IMR-90 (cell line): ENCODE results near the gene WDR5. TPM values are rescaled to one million over a fixed set of nuclear protein-coding genes. Genes with fewer than 3 reads are reported as not detected.

Experiments used
- ATAC-seq: fragments of 200-7000 bp; cut with Tn5 transposase; 2 replicates; pipeline ENCODE4 v1.9.1; 2020; ENCODE audit warnings: low read depth, mild to moderate bottlenecking, moderate library complexity
- BruUV-seq: library from RNA; stranded (reverse); fragments of 400-500 nt; replicated peaks from 2 replicates; lab custom pipeline; 2021; lab: Mats Ljungman, UMichigan
- CTCF ChIA-PET: fragments of 300-600 bp; formaldehyde crosslinking; extraction: SDS; loops from one replicate; lab custom pipeline; 2021; ENCODE audit warnings: antibody characterized with exemption; lab: Yijun Ruan, JAX
- POLR2A ChIA-PET: fragments of 300-600 bp; sonication (Branson Sonifier 250); formaldehyde crosslinking; loops from one replicate; lab custom pipeline; 2022; ENCODE audit warnings: antibody characterized with exemption; ENCODE audit not compliant: unreplicated experiment; lab: Charles Lee
- DNase-seq: peaks from one replicate; pipeline ENCODE4 v3.0.0; 2013
- H2AFZ ChIP-seq: replicated peaks from 2 replicates; pipeline ENCODE3; 2013; ENCODE audit warnings: low read length, mild to moderate bottlenecking; ENCODE audit not compliant: poor library complexity
- H2AK5ac ChIP-seq: 2 replicates; pipeline ENCODE4 v1.6.1; 2013; ENCODE audit warnings: low read depth, low read length, inconsistent platforms
- H2AK9ac ChIP-seq: replicated peaks from 2 replicates; pipeline ENCODE3; 2013; ENCODE audit warnings: mild to moderate bottlenecking, low read depth, low read length, moderate library complexity; ENCODE audit not compliant: poor library complexity
- H2BK120ac ChIP-seq: 2 replicates; pipeline ENCODE4 v1.6.1; 2013; ENCODE audit warnings: low read depth, low read length, inconsistent platforms
- H2BK15ac ChIP-seq: 3 replicates; pipeline ENCODE4 v1.6.1; 2013; ENCODE audit warnings: low read depth, low read length, inconsistent platforms
- H2BK20ac ChIP-seq: 2 replicates; pipeline ENCODE4 v1.6.1; 2013; ENCODE audit warnings: low read depth, mild to moderate bottlenecking, inconsistent platforms, low read length, moderate library complexity
- H2BK5ac ChIP-seq: 2 replicates; pipeline ENCODE4 v1.6.1; 2013; ENCODE audit warnings: mild to moderate bottlenecking, low read depth, low read length, inconsistent platforms; ENCODE audit not compliant: poor library complexity, severe bottlenecking
- H3K14ac ChIP-seq: replicated peaks from 2 replicates; pipeline ENCODE4 v1.6.1; 2013; ENCODE audit warnings: low read depth, low read length, inconsistent platforms
- H3K18ac ChIP-seq: 2 replicates; pipeline ENCODE4 v1.6.1; 2013; ENCODE audit warnings: low read depth, low read length, control low read depth
- H3K23ac ChIP-seq: 2 replicates; pipeline ENCODE4 v1.6.1; 2013; ENCODE audit warnings: low read depth, low read length, inconsistent platforms
- H3K27ac ChIP-seq: 2 replicates; pipeline ENCODE4 v1.5.1; 2013; ENCODE audit warnings: mild to moderate bottlenecking, control low read depth, low read length; ENCODE audit not compliant: insufficient read depth
- H3K27me3 ChIP-seq: 2 replicates; pipeline ENCODE4 v1.6.1; 2013; ENCODE audit warnings: low read length; ENCODE audit not compliant: control insufficient read depth, insufficient read depth
- H3K36me3 ChIP-seq: 2 replicates; pipeline ENCODE4 v1.6.1; 2013; ENCODE audit warnings: low read length, mixed read lengths; ENCODE audit not compliant: control insufficient read depth, insufficient read depth
- H3K4ac ChIP-seq: 2 replicates; pipeline ENCODE4 v1.6.1; 2013; ENCODE audit warnings: low read depth, low read length, inconsistent platforms
- H3K4me1 ChIP-seq: 2 replicates; pipeline ENCODE4 v1.6.1; 2013; ENCODE audit warnings: low read length, mixed read lengths; ENCODE audit not compliant: control insufficient read depth, insufficient read depth
- H3K4me2 ChIP-seq: 2 replicates; pipeline ENCODE4 v1.6.1; 2013; ENCODE audit warnings: low read depth, mild to moderate bottlenecking, control low read depth, low read length, moderate library complexity
- H3K4me3 ChIP-seq: 2 replicates; pipeline ENCODE4 v1.5.1; 2013; ENCODE audit warnings: low read depth, mild to moderate bottlenecking, control low read depth, low read length, moderate library complexity; ENCODE audit not compliant: insufficient read depth
- H3K56ac ChIP-seq: 2 replicates; pipeline ENCODE4 v1.6.1; 2013; ENCODE audit warnings: low read length, inconsistent platforms; ENCODE audit not compliant: insufficient read depth; ENCODE audit errors: extremely low read depth
- H3K79me1 ChIP-seq, 2 experiments: 2 replicates each; pipeline ENCODE4 v1.6.1; 2013; ENCODE audit warnings: low read length in 2 of 2, inconsistent platforms in 1 of 2, low read depth in 1 of 2
- H3K9ac ChIP-seq: 2 replicates; pipeline ENCODE4 v1.6.1; 2013; ENCODE audit warnings: low read depth, low read length, control low read depth
- H3K9me1 ChIP-seq: 2 replicates; pipeline ENCODE4 v1.6.1; 2013; ENCODE audit warnings: low read length, inconsistent platforms; ENCODE audit not compliant: insufficient read depth
- H3K9me3 ChIP-seq: 2 replicates; pipeline ENCODE4 v1.6.1; 2013; ENCODE audit warnings: low read length; ENCODE audit not compliant: control insufficient read depth, insufficient read depth
- H4K20me1 ChIP-seq: 2 replicates; pipeline ENCODE4 v1.6.1; 2013; ENCODE audit warnings: low read length, inconsistent platforms; ENCODE audit not compliant: insufficient read depth
- H4K5ac ChIP-seq: 2 replicates; pipeline ENCODE4 v1.6.1; 2013; ENCODE audit warnings: mild to moderate bottlenecking, low read depth, low read length, control low read depth
- H4K8ac ChIP-seq, 2 experiments: 2 replicates each; pipeline ENCODE4 v1.6.1; 2013; ENCODE audit warnings: low read depth in 2 of 2, low read length in 2 of 2, control low read depth in 1 of 2, inconsistent platforms in 1 of 2
- H4K91ac ChIP-seq: 2 replicates; pipeline ENCODE4 v1.6.1; 2013; ENCODE audit warnings: low read depth, low read length, inconsistent platforms; ENCODE audit not compliant: insufficient read depth
- RAD21 ChIP-seq: IDR thresholded peaks from 2 replicates; pipeline ENCODE4 v1.6.1; 2012; ENCODE audit warnings: low read length, improper control_type of control experiment
- RFX5 ChIP-seq: IDR thresholded peaks from 2 replicates; pipeline ENCODE4 v1.8.0; 2012; ENCODE audit warnings: low read depth, mild to moderate bottlenecking, low read length, moderate library complexity
- WGBS, 2 experiments: methylation state at CpG; one replicate each; pipeline versions ENCODE4 v1.1.5 to v1.1.7; 2013; ENCODE audit warnings: missing lambda C conversion rate in 2 of 2; ENCODE audit not compliant: insufficient read length in 1 of 2; ENCODE audit errors: extremely low coverage in 2 of 2; 5-methylcytosine and 5-hydroxymethylcytosine counted together
- dilution Hi-C: fragments of 300-500 bp; cut with HindIII; formaldehyde crosslinking; loops from one replicate; pipeline ENCODE4 v1.14.3; 2018; ENCODE audit warnings: low sequenced_read_pairs; ENCODE audit not compliant: unreplicated experiment
- in situ Hi-C: fragments of 300-500 bp; cut with MboI; formaldehyde crosslinking; loops from 3 replicates; pipeline ENCODE4 v1.14.3; 2019; ENCODE audit warnings: low sequenced_read_pairs, inconsistent platforms, mixed read lengths
- intact Hi-C: fragments of 100-400 bp; cut with micrococcal nuclease; formaldehyde crosslinking; loops from 2 replicates; pipeline ENCODE4 v1.10.0; 2022
- polyA plus RNA-seq, 3 experiments: library from polyadenylated mRNA; depleted of rRNA; stranded (reverse); fragments of >200 nt; gene quantifications; 2 replicates each; pipeline ENCODE4 v1.2.3, GENCODE V29; 2012; ENCODE audit warnings: low replicate concordance in 1 of 3
- total RNA-seq: library from RNA; depleted of rRNA; stranded (reverse); fragments of >200 nt; gene quantifications from 2 replicates; pipeline ENCODE4 v1.2.3, GENCODE V29; 2012
- TF ChIP-seq, protein P1 (sequence below): conservative IDR thresholded peaks from 2 replicates; pipeline ENCODE4 v1.5.1; 2012; ENCODE audit warnings: mild to moderate bottlenecking, low read depth, low read length, improper control_type of control experiment

The WDR5 gene
- total and polyA plus RNA-seq, 2 of the 4 experiments (the other 2 are of a cell fraction): 18.3 to 26.6 TPM

GRCh38 chr9:134175808-134176598 is 40.1 kb downstream of the WDR5 start:
- POLR2A ChIA-PET: no interaction called here
- DNase-seq (no peak), ATAC-seq (peak; percentile 8; the same call in 1 of the 2 replicates)
- in situ Hi-C loops: no loop called here
- Histone ChIP-seq H4K5ac (no peak overlapping the region), H3K4ac (no peak overlapping the region), H2BK15ac (no peak overlapping the region), H3K56ac (no peak overlapping the region), H2AK5ac (no peak overlapping the region), H2BK5ac (no peak overlapping the region), H3K79me1 (no peaks in the 10 kb centered on the region), H3K9ac (no peak overlapping the region), H2AK9ac (no peak overlapping the region), H3K18ac (no peak overlapping the region), H3K4me1 (peaks cover 13% of the 10 kb centered on the region), H3K27ac (no peak overlapping the region), H3K23ac (no peak overlapping the region), H2BK120ac (no peak overlapping the region), H2AFZ (peak overlapping the region; percentile 61), H3K36me3 (no peaks in the 10 kb centered on the region), H4K8ac (no peak overlapping the region), H4K20me1 (no peaks in the 10 kb centered on the region), H3K4me3 (no peak overlapping the region), H4K91ac (no peak overlapping the region), H3K9me1 (no peaks in the 10 kb centered on the region), H3K9me3 (no peaks in the 10 kb centered on the region), H2BK20ac (no peak overlapping the region), H3K4me2 (no peak overlapping the region), H3K14ac (no peak overlapping the region), H3K27me3 (peaks cover 41% of the 10 kb centered on the region)
- CTCF ChIA-PET: interaction anchor here (0.8 to 1.4 kb wide), 3 partner anchors 8 to 266 kb away, joined by 3 read pairs; no protein-coding TSS in a partner anchor
- no TSS peak for BruUV-seq
- 34% methylated on average over 15 of the region's 35 CpGs; no CpG with 5 or more reads in 1 of the 2 experiments for WGBS, 2 experiments
- TF ChIP-seq RFX5: no peak
- TF ChIP-seq RAD21: peak; percentile 30; the same call in 1 of the 2 replicates
- TF ChIP-seq, protein P1, sequence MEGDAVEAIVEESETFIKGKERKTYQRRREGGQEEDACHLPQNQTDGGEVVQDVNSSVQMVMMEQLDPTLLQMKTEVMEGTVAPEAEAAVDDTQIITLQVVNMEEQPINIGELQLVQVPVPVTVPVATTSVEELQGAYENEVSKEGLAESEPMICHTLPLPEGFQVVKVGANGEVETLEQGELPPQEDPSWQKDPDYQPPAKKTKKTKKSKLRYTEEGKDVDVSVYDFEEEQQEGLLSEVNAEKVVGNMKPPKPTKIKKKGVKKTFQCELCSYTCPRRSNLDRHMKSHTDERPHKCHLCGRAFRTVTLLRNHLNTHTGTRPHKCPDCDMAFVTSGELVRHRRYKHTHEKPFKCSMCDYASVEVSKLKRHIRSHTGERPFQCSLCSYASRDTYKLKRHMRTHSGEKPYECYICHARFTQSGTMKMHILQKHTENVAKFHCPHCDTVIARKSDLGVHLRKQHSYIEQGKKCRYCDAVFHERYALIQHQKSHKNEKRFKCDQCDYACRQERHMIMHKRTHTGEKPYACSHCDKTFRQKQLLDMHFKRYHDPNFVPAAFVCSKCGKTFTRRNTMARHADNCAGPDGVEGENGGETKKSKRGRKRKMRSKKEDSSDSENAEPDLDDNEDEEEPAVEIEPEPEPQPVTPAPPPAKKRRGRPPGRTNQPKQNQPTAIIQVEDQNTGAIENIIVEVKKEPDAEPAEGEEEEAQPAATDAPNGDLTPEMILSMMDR: peak; percentile 28; the same call in 1 of the 2 replicates
- dilution Hi-C loops: no loop called here
- intact Hi-C loops: no loop called here
